MCF 10A (cell line): ENCODE measurements around the gene COL16A1. TPM values are rescaled to one million over a fixed set of nuclear protein-coding genes. Genes with fewer than 3 reads are reported as not detected.

Experiments
- BruUV-seq: library from RNA; stranded (reverse); fragments of 400-500 nt; replicated peaks from 2 replicates; lab custom pipeline; 2021; lab: Mats Ljungman, UMichigan
- CTCF ChIA-PET: fragments of 300-600 bp; sonication (Branson Sonifier 250); formaldehyde crosslinking; extraction: SDS; loops from one replicate; lab custom pipeline; 2021; ENCODE audit warnings: antibody characterized with exemption, inconsistent platforms; lab: Yijun Ruan, JAX
- POLR2A ChIA-PET: fragments of 300-600, 350-650 bp; sonication (Branson Sonifier 250); formaldehyde crosslinking; extraction: SDS; loops from one replicate; lab custom pipeline; 2020; ENCODE audit warnings: antibody characterized with exemption, inconsistent platforms; lab: Yijun Ruan, JAX
- DNase-seq: peaks from one replicate; pipeline ENCODE4 v3.0.0-alpha.2; 2018; ENCODE audit not compliant: unreplicated experiment
- H3K27ac Mint-ChIP-seq: one replicate; pipeline ENCODE4 v1.8.0; 2022; ENCODE audit warnings: mild to moderate bottlenecking, low read depth, mixed read lengths; ENCODE audit not compliant: unreplicated experiment
- H3K27me3 Mint-ChIP-seq: one replicate; pipeline ENCODE4 v1.8.0; 2022; ENCODE audit warnings: mixed read lengths; ENCODE audit not compliant: insufficient read depth, unreplicated experiment
- H3K36me3 Mint-ChIP-seq: one replicate; pipeline ENCODE4 v1.8.0; 2022; ENCODE audit warnings: mild to moderate bottlenecking, moderate library complexity, mixed read lengths; ENCODE audit not compliant: insufficient read depth, unreplicated experiment
- H3K4me1 Mint-ChIP-seq: one replicate; pipeline ENCODE4 v1.8.0; 2022; ENCODE audit warnings: mixed read lengths; ENCODE audit not compliant: insufficient read depth, unreplicated experiment
- H3K4me3 Mint-ChIP-seq: one replicate; pipeline ENCODE4 v1.8.0; 2022; ENCODE audit warnings: mild to moderate bottlenecking, moderate library complexity, mixed read lengths; ENCODE audit not compliant: unreplicated experiment
- H3K9me3 Mint-ChIP-seq: one replicate; pipeline ENCODE4 v1.8.0; 2022; ENCODE audit warnings: mixed read lengths; ENCODE audit not compliant: unreplicated experiment
- intact Hi-C: fragments of 100-400 bp; cut with micrococcal nuclease; formaldehyde crosslinking; loops from 2 replicates; pipeline ENCODE4 v1.14.1; 2022
- total RNA-seq: library from RNA; stranded (reverse); gene quantifications from 2 replicates; pipeline ENCODE4 v1.2.3, GENCODE V29; 2022
- TF ChIP-seq, protein P1 (sequence below): fragments of 200-600 bp; IDR thresholded peaks from one replicate; pipeline ENCODE4 v1.8.0; 2022; ENCODE audit warnings: antibody characterized with exemption, mild to moderate bottlenecking; ENCODE audit not compliant: unreplicated experiment

The COL16A1 gene
- total RNA-seq, 1 experiment from 2014 or later, result 42.1 TPM

- TF ChIP-seq, protein P1, sequence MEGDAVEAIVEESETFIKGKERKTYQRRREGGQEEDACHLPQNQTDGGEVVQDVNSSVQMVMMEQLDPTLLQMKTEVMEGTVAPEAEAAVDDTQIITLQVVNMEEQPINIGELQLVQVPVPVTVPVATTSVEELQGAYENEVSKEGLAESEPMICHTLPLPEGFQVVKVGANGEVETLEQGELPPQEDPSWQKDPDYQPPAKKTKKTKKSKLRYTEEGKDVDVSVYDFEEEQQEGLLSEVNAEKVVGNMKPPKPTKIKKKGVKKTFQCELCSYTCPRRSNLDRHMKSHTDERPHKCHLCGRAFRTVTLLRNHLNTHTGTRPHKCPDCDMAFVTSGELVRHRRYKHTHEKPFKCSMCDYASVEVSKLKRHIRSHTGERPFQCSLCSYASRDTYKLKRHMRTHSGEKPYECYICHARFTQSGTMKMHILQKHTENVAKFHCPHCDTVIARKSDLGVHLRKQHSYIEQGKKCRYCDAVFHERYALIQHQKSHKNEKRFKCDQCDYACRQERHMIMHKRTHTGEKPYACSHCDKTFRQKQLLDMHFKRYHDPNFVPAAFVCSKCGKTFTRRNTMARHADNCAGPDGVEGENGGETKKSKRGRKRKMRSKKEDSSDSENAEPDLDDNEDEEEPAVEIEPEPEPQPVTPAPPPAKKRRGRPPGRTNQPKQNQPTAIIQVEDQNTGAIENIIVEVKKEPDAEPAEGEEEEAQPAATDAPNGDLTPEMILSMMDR, result no peak
- intact Hi-C loops, result loop anchor here (10.0 kb wide), 1 partner anchor 296 kb away; no protein-coding TSS in a partner anchor
- DNase-seq, result no peak
- no peaks in the 10 kb centered on the region for H3K9me3 Mint-ChIP-seq
- H3K27me3 Mint-ChIP-seq, result no peaks in the 10 kb centered on the region
- H3K36me3 Mint-ChIP-seq, result peaks cover 23% of the 10 kb centered on the region
- H3K4me1 Mint-ChIP-seq, result peaks cover 45% of the 10 kb centered on the region
- H3K4me3 Mint-ChIP-seq, result no peak overlapping the region
- ChIA-PET POLR2A (interaction anchor here (0.9 to 2.5 kb wide), 4 partner anchors 24 to 136 kb away, joined by 3 to 9 read pairs (median 4); partner anchors contain the start of gene PEF1), CTCF (interaction anchor here (0.5 to 7.7 kb wide), 6 partner anchors 20 to 296 kb away, joined by 3 to 96 read pairs (median 4); no protein-coding TSS in a partner anchor)
- no peak overlapping the region for H3K27ac Mint-ChIP-seq
- no TSS peak for BruUV-seq
Observed at GRCh38 chr1:31668303-31668883, 35.4 kb downstream of the COL16A1 start.

DNA sequence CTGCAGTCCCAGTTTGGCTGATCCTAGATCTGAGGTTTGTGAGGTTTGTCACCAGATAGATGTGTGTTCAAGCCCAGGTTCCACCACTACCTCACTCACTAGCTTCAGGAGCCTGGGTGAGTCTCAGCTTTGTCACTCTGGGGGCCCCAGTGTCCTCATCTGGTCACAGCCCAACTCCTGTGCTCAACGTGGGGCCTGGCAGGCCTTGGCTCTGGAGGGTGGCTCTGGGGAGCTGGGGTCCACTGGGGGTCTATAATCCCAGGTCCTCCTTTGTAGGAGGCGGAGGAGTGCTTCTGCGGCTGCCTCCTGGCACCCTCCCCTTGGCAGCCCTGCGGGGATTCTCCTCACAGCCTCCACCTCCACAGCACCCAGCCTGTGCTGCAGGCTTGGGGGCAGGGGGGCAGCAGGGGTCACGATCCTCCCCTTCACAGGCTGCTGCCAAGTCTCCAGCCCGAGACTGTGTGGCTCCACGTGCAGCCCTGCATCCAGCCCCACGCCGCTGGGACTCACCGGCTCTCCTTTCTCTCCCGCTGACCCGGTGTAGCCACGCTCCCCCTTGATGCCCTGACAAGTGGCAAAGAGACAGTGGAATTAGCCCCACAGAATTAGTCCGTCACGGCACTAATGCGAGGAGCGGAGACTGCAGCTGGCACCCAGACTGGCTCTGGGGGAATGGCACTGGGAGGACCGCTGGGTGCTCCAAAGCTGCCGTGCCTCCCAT, 36.6 kb downstream of the COL16A1 start:
- peak overlapping the region; percentile 67 for H3K27ac Mint-ChIP-seq
- no peaks in the 10 kb centered on the region for H3K9me3 Mint-ChIP-seq
- peaks cover 45% of the 10 kb centered on the region for H3K4me1 Mint-ChIP-seq
- TF ChIP-seq, protein P1, result no peak
- DNase-seq, result no peak
- intact Hi-C loops, result loop anchor here (10.0 kb wide), 1 partner anchor 298 kb away; no protein-coding TSS in a partner anchor
- BruUV-seq, result no TSS peak
- ChIA-PET CTCF (interaction anchor here (0.5 to 7.7 kb wide), 14 partner anchors 19 to 567 kb away, joined by 3 to 96 read pairs (median 4); no protein-coding TSS in a partner anchor), POLR2A (interaction anchor here (0.7 to 5.2 kb wide), 18 partner anchors 11 to 297 kb away, joined by 3 to 44 read pairs (median 4); partner anchors contain the start of genes PEF1 and PTP4A2)
- no peak overlapping the region for H3K4me3 Mint-ChIP-seq
- peaks cover 23% of the 10 kb centered on the region for H3K36me3 Mint-ChIP-seq
- no peaks in the 10 kb centered on the region for H3K27me3 Mint-ChIP-seq

GRCh38 chr1:31666263-31666963, 37.4 kb downstream of the COL16A1 start:
- peak; percentile 87 for DNase-seq
- TF ChIP-seq, protein P1, result no peak
- Mint-ChIP-seq H3K36me3 (peaks cover 29% of the 10 kb centered on the region), H3K4me3 (peak overlapping the region; percentile 44), H3K27ac (peak overlapping the region; percentile 67), H3K9me3 (no peaks in the 10 kb centered on the region), H3K4me1 (peaks cover 45% of the 10 kb centered on the region), H3K27me3 (no peaks in the 10 kb centered on the region)
- CTCF ChIA-PET, result interaction anchor here (0.5 to 7.7 kb wide), 17 partner anchors 16 to 395 kb away, joined by 3 to 96 read pairs (median 4); no protein-coding TSS in a partner anchor
- intact Hi-C loops, result loop anchor here (1.0 to 10.0 kb wide), 3 partner anchors 35 to 298 kb away; no protein-coding TSS in a partner anchor
- POLR2A ChIA-PET, result interaction anchor here (0.6 to 5.2 kb wide), 23 partner anchors 10 to 298 kb away, joined by 3 to 44 read pairs (median 4); partner anchors contain the start of genes COL16A1, PEF1 and PTP4A2
- no TSS peak for BruUV-seq
